Keratinocyte (primary cell): ENCODE data around the gene TMEM30A. TPM values are rescaled to one million over a fixed set of nuclear protein-coding genes. Genes with fewer than 3 reads are reported as not detected.

Experiments
- DNase-seq: peaks from one replicate; pipeline ENCODE4 v3.0.0-alpha.2; 2011; ENCODE audit warnings: low read depth, missing footprints, low spot score
- FAIRE-seq: peaks from 2 replicates; lab custom pipeline; 2011; peaks lifted over from hg19 to GRCh38; lab: Jason Lieb, UNC
- H2AFZ ChIP-seq: 2 replicates; pipeline ENCODE4 v1.6.0; 2012; ENCODE audit warnings: low read length, control low read depth, inconsistent platforms; ENCODE audit not compliant: control insufficient read depth
- H3K27ac ChIP-seq: 2 replicates; pipeline ENCODE4 v1.5.1; 2011; ENCODE audit warnings: low read length; ENCODE audit not compliant: control insufficient read depth, insufficient read depth
- H3K27me3 ChIP-seq: 3 replicates; pipeline ENCODE4 v1.6.0; 2011; ENCODE audit warnings: low read length; ENCODE audit not compliant: control insufficient read depth, insufficient read depth; ENCODE audit errors: extremely low read depth
- H3K36me3 ChIP-seq, 2 experiments: 2 replicates in 1 of 2; 3 replicates in 1 of 2; pipeline ENCODE4 v1.5.1; 2011; ENCODE audit warnings: low read length in 2 of 2, mild to moderate bottlenecking in 1 of 2; ENCODE audit not compliant: control insufficient read depth in 2 of 2, insufficient read depth in 2 of 2; ENCODE audit errors: extremely low read depth in 1 of 2
- H3K4me1 ChIP-seq: 3 replicates; pipeline ENCODE4 v1.5.1; 2011; ENCODE audit warnings: low read length; ENCODE audit not compliant: control insufficient read depth, insufficient read depth; ENCODE audit errors: extremely low read depth
- H3K4me2 ChIP-seq: 3 replicates; pipeline ENCODE4 v1.6.0; 2011; ENCODE audit warnings: low read depth, low read length; ENCODE audit not compliant: control insufficient read depth, insufficient read depth; ENCODE audit errors: extremely low read depth
- H3K4me3 ChIP-seq, 3 experiments: fragments of 200-600 bp in 1 of 3; sonication (generic) in 1 of 3; 2 replicates in 2 of 3; 3 replicates in 1 of 3; pipeline ENCODE4 v1.5.1; 2011 to 2016; ENCODE audit warnings: low read length in 3 of 3, mild to moderate bottlenecking in 3 of 3, control low read depth in 2 of 3, inconsistent platforms in 1 of 3, low read depth in 1 of 3, mixed read lengths in 1 of 3, mixed run types in 1 of 3, moderate library complexity in 1 of 3; ENCODE audit not compliant: control insufficient read depth in 2 of 3, insufficient read depth in 2 of 3; ENCODE audit errors: extremely low read depth in 1 of 3
- H3K79me2 ChIP-seq: 2 replicates; pipeline ENCODE4 v1.6.0; 2012; ENCODE audit warnings: low read length; ENCODE audit not compliant: control insufficient read depth, insufficient read depth
- H3K9ac ChIP-seq: 3 replicates; pipeline ENCODE4 v1.6.0; 2011; ENCODE audit warnings: low read length; ENCODE audit not compliant: control insufficient read depth, insufficient read depth; ENCODE audit errors: extremely low read depth
- H3K9me1 ChIP-seq: 3 replicates; pipeline ENCODE4 v1.6.0; 2011; ENCODE audit warnings: low read length; ENCODE audit not compliant: control insufficient read depth, insufficient read depth; ENCODE audit errors: extremely low read depth
- H3K9me3 ChIP-seq: 2 replicates; pipeline ENCODE4 v1.5.1; 2012; ENCODE audit warnings: low read depth, low read length; ENCODE audit not compliant: control insufficient read depth
- H4K20me1 ChIP-seq: 3 replicates; pipeline ENCODE4 v1.6.0; 2011; ENCODE audit warnings: low read length; ENCODE audit not compliant: control insufficient read depth, insufficient read depth; ENCODE audit errors: extremely low read depth
- EZH2 ChIP-seq: IDR thresholded peaks from one replicate; pipeline ENCODE4 v1.6.1; 2012; ENCODE audit warnings: inconsistent platforms, mild to moderate bottlenecking, low read length, moderate library complexity
- dilution Hi-C: fragments of 300-500 bp; cut with MboI; formaldehyde crosslinking; loops from one replicate; pipeline ENCODE4 v1.7.0; 2020; ENCODE audit warnings: low sequenced_read_pairs; ENCODE audit not compliant: extremely low pct_ligation_motif_present
- polyA plus RNA-seq, 5 experiments: library from polyadenylated mRNA; depleted of rRNA in 3 of 5; stranded (reverse) in 3 of 5; stranded (forward) in 1 of 5; unstranded in 1 of 5; fragments of >200 nt; gene quantifications; 1 replicate in 1 of 5; 2 replicates in 3 of 5; 3 replicates in 1 of 5; pipeline versions ENCODE4 v1.2.1 to v1.2.3, GENCODE V29; 2011 to 2012; ENCODE audit warnings: missing spikeins in 2 of 5, low read depth in 1 of 5, low replicate concordance in 1 of 5
- TF ChIP-seq, protein P1 (sequence below), 3 experiments: IDR thresholded peaks in 1 of 3; conservative IDR thresholded peaks in 1 of 3; optimal IDR thresholded peaks in 1 of 3; 2 replicates in 2 of 3; 3 replicates in 1 of 3; pipeline versions ENCODE3 to v1.5.1; 2011; ENCODE audit warnings: low read length in 3 of 3, mild to moderate bottlenecking in 3 of 3, moderate library complexity in 2 of 3, control low read depth in 1 of 3, inconsistent platforms in 1 of 3; ENCODE audit not compliant: insufficient read depth in 2 of 3; ENCODE audit errors: extremely low read depth in 1 of 3

TMEM30A gene
- polyA plus RNA-seq, 1 donor (not counting 4 experiments of a cell fraction or from before 2014, with no cell fraction given) = 50.2 TPM

DNA sequence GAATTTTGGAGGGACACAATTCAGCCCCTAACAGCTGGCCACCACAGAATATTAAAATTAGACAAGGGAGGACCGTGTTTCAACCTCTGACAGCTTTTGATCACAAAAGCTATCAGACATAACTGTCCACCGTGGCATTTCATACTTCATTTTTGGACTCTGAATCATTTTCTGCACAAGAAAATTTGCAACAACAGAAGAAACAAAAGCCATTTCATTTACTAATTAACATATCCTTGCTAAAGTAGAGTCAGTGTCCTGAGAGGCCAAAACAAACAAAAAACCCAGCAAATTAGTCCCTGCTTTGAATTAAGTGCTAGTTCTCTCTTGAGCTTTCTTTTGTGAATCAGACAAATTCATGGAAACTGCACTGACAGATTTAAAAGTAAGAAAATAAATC lies 61.2 kb downstream of the TMEM30A start:
- dilution Hi-C loops = no loop called here
- no peak overlapping the region for H3K4me2 ChIP-seq
- no peak overlapping the region for H3K27ac ChIP-seq
- H3K9me1 ChIP-seq = no peaks in the 10 kb centered on the region
- no peaks in the 10 kb centered on the region for H3K79me2 ChIP-seq
- no peaks in the 10 kb centered on the region for H3K4me1 ChIP-seq
- no peak for DNase-seq
- FAIRE-seq = no peak
- H4K20me1 ChIP-seq = no peaks in the 10 kb centered on the region
- H3K27me3 ChIP-seq = no peaks in the 10 kb centered on the region
- no peaks in the 10 kb centered on the region for H3K9me3 ChIP-seq
- H2AFZ ChIP-seq = no peak overlapping the region
- no peak overlapping the region for H3K9ac ChIP-seq
- TF ChIP-seq EZH2 = no peak
- TF ChIP-seq, protein P1, sequence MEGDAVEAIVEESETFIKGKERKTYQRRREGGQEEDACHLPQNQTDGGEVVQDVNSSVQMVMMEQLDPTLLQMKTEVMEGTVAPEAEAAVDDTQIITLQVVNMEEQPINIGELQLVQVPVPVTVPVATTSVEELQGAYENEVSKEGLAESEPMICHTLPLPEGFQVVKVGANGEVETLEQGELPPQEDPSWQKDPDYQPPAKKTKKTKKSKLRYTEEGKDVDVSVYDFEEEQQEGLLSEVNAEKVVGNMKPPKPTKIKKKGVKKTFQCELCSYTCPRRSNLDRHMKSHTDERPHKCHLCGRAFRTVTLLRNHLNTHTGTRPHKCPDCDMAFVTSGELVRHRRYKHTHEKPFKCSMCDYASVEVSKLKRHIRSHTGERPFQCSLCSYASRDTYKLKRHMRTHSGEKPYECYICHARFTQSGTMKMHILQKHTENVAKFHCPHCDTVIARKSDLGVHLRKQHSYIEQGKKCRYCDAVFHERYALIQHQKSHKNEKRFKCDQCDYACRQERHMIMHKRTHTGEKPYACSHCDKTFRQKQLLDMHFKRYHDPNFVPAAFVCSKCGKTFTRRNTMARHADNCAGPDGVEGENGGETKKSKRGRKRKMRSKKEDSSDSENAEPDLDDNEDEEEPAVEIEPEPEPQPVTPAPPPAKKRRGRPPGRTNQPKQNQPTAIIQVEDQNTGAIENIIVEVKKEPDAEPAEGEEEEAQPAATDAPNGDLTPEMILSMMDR (optimal IDR thresholded peaks at IDR 0.05 in 1 of 3, IDR thresholded peaks at IDR 0.05 in 1 of 3, conservative IDR thresholded peaks at IDR 0.05 in 1 of 3; ENCODE audit: extremely low read depth in 1 of 3, insufficient read depth in 2 of 3, low read length in 3 of 3) = no peak
- no peak overlapping the region for H3K4me3 ChIP-seq
- H3K36me3 ChIP-seq = no peaks in the 10 kb centered on the region

- Histone ChIP-seq H3K27me3 (no peaks in the 10 kb centered on the region), H3K27ac (no peak overlapping the region), H3K9ac (no peak overlapping the region), H3K4me3 (no peak overlapping the region), H4K20me1 (no peaks in the 10 kb centered on the region), H2AFZ (no peak overlapping the region), H3K4me1 (no peaks in the 10 kb centered on the region), H3K9me3 (no peaks in the 10 kb centered on the region), H3K36me3 (no peaks in the 10 kb centered on the region), H3K79me2 (no peaks in the 10 kb centered on the region), H3K9me1 (no peaks in the 10 kb centered on the region), H3K4me2 (no peak overlapping the region)
- no peak for TF ChIP-seq EZH2
- TF ChIP-seq, protein P1 (optimal IDR thresholded peaks at IDR 0.05 in 1 of 3, IDR thresholded peaks at IDR 0.05 in 1 of 3, conservative IDR thresholded peaks at IDR 0.05 in 1 of 3; ENCODE audit: extremely low read depth in 1 of 3, insufficient read depth in 2 of 3, low read length in 3 of 3) = no peak
- DNase-seq = no peak
- dilution Hi-C loops = no loop called here
- FAIRE-seq = no peak
These were observed 62.3 kb downstream of the TMEM30A start for GRCh38 chr6:75222261-75222660.
